NCI-H446 (cell line): ENCODE data around the gene RNF4.
"Not testable (repeated sequence)": the region's sequence is repeated elsewhere in the genome, so short reads cannot be mapped to it uniquely, and the experiment has no call there.

Experiments
- DNase-seq, 2 experiments: peaks; one replicate each; lab custom pipeline; 2025; lab: John Stamatoyannopoulos, UW

RNF4 gene

DNA sequence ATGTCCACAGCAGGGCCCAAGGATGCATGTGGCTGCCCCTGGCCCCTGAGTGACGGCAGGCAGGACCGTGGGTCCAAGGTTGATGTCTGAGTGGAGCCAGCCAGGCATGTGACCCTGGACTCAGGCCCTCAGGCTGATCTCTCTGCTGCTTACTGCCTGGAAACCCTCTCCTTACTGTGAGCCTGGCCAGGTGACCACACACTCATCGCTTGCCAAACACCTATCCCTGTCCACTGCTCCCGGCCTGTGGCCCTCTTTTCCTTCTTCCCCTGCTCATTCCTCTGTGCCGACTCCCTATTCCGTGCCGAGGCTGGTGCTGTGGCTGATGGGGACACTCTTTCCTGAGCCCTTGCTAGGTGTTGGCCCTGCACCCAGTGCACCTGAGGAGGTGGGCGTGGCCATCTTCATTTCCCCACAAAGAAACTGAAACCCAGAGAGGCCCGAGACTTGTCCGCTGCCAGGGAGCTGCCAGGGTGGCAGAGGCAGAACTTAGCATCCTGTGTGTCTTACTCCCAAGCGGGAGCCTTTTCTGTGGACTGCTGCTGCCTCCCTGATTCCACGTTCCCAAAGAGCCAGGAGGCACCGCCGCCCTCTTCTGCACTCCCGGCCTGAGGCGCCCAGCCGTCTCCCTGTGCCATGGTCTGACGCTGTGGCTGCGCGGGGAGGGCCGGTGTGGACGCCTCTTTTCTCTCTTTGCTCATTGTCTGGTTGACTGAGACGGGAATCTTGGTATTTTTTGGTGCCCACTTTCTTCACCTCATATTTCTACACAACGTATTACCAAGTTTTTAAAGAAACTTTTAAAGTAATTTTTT, 11.2 kb upstream of the RNF4 start:
- no peak for DNase-seq

DNA sequence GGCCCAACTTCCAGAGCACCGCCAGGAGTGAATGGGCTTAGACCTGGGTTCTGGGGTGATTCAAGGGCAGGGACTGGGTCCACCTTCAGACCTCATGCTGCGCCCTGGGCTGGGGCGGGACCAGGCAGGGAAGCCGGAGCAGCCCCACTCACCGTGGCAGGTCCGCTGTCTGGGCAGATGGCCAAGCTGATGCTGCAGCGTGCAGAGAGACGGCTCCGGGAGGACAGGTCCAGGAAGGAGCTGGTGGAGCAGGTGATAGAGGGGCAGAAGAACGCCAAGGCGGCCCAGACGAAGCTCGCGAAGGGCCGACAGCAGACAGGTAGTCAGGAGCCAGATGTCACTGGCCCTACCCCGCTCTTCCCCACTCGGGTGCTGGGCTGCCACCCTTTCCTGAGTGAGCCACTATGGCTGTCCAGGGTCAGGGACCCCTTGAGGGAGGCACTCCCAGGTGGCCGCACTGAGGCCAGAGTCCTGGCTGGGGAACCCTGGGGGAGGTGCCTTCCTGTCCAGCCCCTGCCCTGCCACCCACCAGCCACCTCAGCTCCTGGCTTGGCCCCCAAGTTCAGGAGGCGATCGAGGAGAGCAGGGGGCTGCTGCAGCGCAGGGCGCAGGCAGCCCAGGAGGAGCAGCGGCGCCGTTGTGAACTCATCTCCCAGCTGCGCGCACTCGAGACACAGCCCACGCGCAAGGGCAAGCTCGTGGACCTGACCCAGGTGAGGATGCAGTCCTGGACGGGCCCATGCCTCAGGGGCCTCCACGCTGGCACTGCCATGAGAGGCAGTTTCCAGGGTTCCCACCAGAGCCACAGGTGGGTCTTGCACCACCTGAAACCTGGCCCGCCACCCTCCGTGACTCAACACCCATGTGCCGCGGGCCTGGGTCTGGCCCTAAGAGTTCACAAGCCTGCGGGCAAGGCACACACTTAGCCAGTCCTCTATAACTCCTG, 10.1 kb upstream of the RNF4 start:
- DNase-seq, result no peak

DNA sequence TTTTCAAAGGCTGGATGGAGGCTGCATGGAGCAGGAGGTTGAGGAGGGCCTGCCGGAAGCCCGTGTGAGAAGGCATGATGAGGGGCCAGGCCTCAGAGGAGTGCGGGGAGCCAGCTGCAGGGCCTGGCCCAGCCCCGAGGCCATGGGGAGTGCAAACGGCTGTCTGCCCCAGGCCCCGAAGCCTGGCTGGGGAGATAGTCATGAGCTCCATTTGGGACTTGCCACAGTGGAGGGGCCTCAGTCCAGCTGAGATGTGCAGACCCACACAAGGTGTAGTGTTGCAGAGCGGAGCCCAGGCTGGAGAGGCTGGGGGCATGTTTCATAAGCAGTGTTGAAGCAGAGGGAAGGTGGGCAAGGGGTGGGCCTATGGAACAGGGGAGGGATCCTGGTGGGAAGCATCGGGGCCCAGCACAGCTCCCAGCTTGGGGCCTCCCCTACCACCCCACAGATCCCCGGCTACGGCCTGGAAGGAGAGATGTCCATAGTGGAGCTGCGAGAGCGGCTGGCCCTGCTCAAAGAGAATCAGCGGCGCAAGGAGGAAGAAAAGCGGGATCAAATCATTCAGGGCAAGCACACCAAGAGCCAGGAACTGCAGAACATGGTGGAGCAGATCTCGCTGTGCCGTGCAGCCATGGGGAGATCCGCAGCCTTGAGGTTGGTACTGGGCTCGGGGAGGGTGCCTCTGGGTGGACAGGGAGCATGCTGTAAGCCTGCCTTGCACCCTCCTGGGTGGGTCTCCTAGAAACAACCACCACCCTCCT, 9.1 kb upstream of the RNF4 start:
- no peak for DNase-seq

DNA sequence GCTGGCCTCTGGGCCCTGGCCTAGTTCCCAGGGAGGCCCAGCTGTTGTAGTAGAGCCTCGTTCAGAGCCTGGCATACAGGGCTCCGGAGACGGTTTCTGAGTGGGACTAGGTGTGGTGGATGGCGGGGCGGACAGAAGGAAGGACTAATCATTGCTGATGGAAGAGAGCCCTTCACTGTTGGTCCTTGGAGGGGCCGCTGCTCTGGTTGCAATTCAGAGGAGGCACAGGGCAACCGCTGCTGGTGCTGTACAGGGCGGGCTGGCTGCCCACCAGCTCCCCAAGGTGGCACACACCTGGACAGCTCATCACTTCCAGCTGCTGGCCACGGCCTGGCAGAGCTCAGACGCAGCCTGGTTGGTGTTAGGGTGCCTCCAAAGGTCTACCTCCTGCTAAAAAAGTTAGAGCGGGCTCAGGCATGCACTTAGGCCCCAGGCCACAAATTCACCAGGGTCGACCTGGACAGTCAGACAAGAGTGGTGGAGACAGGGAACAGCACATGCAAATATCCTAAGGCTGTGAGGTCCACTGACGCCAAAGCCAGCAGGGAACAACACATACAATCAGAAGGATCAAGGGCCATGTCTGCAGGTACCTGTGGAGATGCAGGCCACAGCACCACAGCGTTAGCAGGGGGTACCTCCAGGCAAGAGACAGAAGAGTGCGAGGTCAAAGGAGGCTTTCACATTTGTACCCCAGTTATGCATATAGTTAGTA, 7.5 kb upstream of the RNF4 start:
- no peak for DNase-seq

GRCh38 chr4:2462218-2462991, 6.5 kb upstream of the RNF4 start:
- peak in 1 of 2 experiments; percentile 40 for DNase-seq

DNA sequence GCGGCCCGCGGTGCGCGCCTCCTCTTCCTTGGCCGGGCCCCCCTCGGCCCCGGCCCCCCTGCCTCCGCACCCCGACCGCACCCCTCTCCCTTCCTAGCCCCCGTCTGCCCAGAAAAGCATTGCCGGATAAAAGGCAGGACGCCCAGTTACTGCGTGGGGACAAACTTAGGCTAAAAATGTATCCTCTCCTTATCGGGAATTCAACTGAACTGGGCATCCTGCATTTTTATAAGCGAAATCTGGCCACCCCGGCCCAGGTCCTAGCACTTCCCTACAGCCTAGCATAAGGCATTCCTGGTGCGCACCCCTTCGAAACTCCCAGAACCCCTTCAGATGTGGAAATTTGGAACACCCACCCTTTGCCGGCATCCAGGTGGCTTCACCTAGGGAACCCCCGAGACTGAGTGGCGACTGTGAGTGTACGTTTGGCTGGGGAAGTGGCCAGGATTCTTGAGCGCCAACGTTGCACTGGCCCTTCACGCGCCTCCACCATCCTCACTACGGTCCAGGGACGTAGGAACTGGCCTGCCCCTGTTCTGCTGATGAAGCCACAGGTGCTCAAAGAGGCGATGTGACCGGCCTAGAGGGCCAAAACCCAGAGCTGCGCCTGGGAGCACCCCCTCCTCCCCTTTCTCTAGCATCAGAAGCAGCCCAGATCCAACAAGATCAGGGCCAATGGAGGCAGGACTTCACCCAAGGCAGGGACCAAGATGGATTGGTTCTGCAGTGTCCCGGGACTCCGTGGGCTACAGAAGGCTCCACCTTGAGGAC, 5.7 kb upstream of the RNF4 start:
- no peak for DNase-seq

GRCh38 chr4:2465032-2465431, 3.9 kb upstream of the RNF4 start:
- DNase-seq, result no peak

- not testable (repeated sequence) for DNase-seq
These were observed 3.4 kb upstream of the RNF4 start for GRCh38 chr4:2465544-2465943.

GRCh38 chr4:2469192-2469984, 482 bp downstream of the RNF4 start:
- no peak for DNase-seq

DNA sequence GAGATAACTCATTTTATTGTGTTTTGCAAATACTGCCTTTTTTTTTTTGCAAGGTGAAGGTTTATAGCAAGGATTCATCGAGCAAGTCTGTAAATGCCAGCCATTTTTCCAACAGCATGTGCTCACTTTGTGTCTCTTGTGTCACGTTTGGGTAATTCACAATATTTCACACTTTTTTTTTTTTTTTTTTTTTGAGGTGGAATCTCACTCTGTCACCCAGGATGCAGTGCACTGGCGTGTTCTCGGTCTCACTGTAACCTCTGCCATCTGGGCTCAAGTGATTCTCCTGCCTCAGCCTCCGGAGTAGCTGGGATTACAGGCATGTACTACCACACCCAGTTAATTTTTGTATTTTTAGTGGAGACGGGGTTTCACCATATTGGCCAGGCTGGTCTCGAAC, 1.9 kb downstream of the RNF4 start:
- no peak for DNase-seq

- DNase-seq, result no peak
These were observed 3.3 kb downstream of the RNF4 start for GRCh38 chr4:2472187-2472586.

- DNase-seq, result no peak
These were observed 9.3 kb downstream of the RNF4 start for GRCh38 chr4:2478229-2478628.

DNA sequence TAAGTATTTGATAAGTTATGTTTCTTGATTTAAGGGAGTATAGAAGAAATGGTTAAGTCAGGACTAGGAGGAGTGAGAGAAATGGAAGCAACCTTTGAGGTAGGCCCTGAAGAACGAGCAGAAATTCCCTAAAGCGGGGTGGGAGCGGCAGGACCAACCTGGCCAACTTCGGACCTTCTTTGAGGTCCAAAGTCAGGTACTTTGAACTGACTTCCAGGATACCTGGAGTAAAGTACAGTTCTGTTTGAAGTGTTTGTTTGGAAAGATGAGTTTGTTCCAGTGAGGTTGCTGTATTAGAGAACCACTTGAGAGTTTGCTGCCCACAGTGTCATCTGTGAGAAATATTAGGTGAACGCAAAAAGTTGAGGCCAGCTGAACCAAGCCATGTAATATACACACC, 11.7 kb downstream of the RNF4 start:
- no peak for DNase-seq

DNA sequence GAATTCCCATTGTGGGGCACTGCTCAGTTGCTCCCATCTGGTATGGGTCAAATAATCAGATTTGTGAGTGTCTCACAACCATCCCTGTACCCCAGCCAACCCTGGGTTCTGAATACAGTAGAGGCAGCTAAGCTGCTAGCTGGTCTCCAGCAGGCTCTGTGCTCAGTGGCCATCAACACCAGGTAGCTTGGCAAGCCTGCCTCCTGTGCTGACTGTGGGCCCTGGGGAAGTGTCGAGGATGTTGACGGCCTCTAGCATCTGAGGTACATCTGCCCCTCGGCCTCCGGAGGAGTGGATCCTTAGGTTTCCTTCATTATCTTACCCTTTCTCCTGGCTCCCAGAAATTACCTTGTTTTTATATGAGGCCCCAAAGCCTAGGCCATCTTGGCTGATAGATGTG, 13.3 kb downstream of the RNF4 start:
- DNase-seq, result no peak

GRCh38 chr4:2482693-2483092, 13.8 kb downstream of the RNF4 start:
- DNase-seq, result peak in 1 of 2 experiments; percentile 36

GRCh38 chr4:2483237-2483636, 14.3 kb downstream of the RNF4 start:
- no peak for DNase-seq

DNA sequence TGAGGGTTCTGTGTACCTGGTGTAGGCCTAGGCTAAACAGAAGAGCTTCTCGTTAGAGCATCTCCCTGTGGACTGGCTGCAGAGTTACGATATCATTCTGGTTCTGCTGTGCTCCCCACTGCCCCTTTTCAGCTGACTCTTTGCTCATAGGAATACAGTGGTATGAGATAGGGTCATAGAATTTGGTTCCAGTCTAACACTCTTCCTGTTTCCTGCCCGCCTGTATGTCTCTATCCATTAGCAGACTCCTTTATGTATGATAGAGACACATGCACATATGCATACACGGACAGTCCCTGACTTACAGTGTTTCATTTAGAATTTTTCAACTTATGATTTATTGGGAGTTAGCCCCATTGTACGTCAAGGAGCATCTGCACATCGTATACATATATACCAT, 15.3 kb downstream of the RNF4 start:
- DNase-seq, result no peak

GRCh38 chr4:2484993-2485392, 16.1 kb downstream of the RNF4 start:
- DNase-seq, result no peak

DNA sequence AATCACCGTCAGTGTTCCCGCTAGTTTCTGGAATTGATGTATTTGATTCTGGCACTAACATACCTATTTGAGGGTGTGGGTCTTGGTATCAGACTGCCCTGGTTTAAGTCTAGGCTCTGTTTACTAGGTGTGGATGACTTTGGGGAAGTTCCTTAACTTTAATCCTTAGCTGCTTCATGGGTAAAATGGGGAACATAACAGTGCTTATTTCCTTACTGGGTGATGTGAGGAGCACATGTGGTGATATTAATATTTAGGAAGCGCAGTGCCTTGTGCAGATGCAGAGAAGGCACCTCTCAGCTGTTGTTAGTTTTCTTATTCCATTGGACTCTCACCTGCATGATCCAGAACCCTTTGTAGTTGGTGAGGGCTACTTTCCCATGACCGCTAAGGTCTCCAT, 17.1 kb downstream of the RNF4 start:
- DNase-seq, result no peak
